B cell (primary cell): Measurements from ENCODE around the gene DTNBP1. TPM values are rescaled to one million over a fixed set of nuclear protein-coding genes. Genes with fewer than 3 reads are reported as not detected.

Source experiments
- ATAC-seq: fragments of 200-7000 bp; cut with Tn5 transposase; one replicate; pipeline ENCODE4 v1.10.0; 2021; ENCODE audit warnings: low read depth, mild to moderate bottlenecking, moderate number of reproducible peaks, moderate library complexity
- CTCF ChIA-PET: fragments of 350-600 bp; sonication (Branson Sonifier 250); formaldehyde crosslinking; loops from one replicate; lab custom pipeline; 2021; ENCODE audit warnings: antibody characterized with exemption, inconsistent platforms; lab: Charles Lee
- POLR2A ChIA-PET: fragments of 350-600 bp; sonication (Branson Sonifier 250); formaldehyde crosslinking; loops from one replicate; lab custom pipeline; 2021; ENCODE audit warnings: antibody characterized with exemption; lab: Charles Lee
- DNase-seq: peaks from one replicate; pipeline ENCODE4 v3.0.0; 2013
- H2AFZ ChIP-seq: 2 replicates; pipeline ENCODE4 v1.6.1; 2012; ENCODE audit warnings: mild to moderate bottlenecking, low read depth, low read length; ENCODE audit not compliant: insufficient read depth, poor library complexity, severe bottlenecking
- H3K27ac ChIP-seq, 2 donors: 1 replicate in 1 of 2; 2 replicates in 1 of 2; pipeline ENCODE4 v1.5.1; 2012 to 2013; ENCODE audit warnings: low read length in 2 of 2, mild to moderate bottlenecking in 2 of 2, moderate library complexity in 1 of 2
- H3K27me3 ChIP-seq, 4 experiments: fragments of 200-600 bp in 1 of 4; sonication (generic) in 1 of 4; replicated peaks in 1 of 4; 1 replicate in 2 of 4; 2 replicates in 2 of 4; pipeline versions ENCODE4 v1.6.1 to v1.7.0; 2013 to 2016; ENCODE audit warnings: low read length in 3 of 4, mild to moderate bottlenecking in 2 of 4, mixed read lengths in 1 of 4, moderate library complexity in 1 of 4; ENCODE audit not compliant: insufficient read depth in 4 of 4, control insufficient read depth in 3 of 4; ENCODE audit errors: control extremely low read depth in 1 of 4
- H3K36me3 ChIP-seq, 2 experiments: replicated peaks in 1 of 2; 1 replicate in 1 of 2; 2 replicates in 1 of 2; pipeline versions ENCODE4 v1.6.1 to v1.7.1; 2013; ENCODE audit warnings: low read length in 1 of 2; ENCODE audit not compliant: insufficient read depth in 2 of 2, control insufficient read depth in 1 of 2; ENCODE audit errors: control extremely low read depth in 1 of 2, extremely low read depth in 1 of 2
- H3K4me1 ChIP-seq, 2 donors: fragments of 200-600 bp in 1 of 2; sonication (generic) in 1 of 2; 1 replicate in 1 of 2; 2 replicates in 1 of 2; pipeline versions ENCODE4 v1.5.1 to v1.6.1; 2013 to 2017; ENCODE audit warnings: low read length in 2 of 2; ENCODE audit not compliant: control insufficient read depth in 2 of 2, insufficient read depth in 2 of 2
- H3K4me2 ChIP-seq: replicated peaks from 2 replicates; pipeline ENCODE3; 2012; ENCODE audit warnings: mild to moderate bottlenecking, low read depth, low read length; ENCODE audit not compliant: poor library complexity, severe bottlenecking
- H3K4me3 ChIP-seq, 5 experiments: fragments of 200-600 bp in 1 of 5; sonication (generic) in 1 of 5; 1 replicate in 3 of 5; 2 replicates in 2 of 5; pipeline versions ENCODE4 v1.5.1 to v1.7.0; 2011 to 2016; ENCODE audit warnings: low read length in 4 of 5, mild to moderate bottlenecking in 4 of 5, low read depth in 2 of 5, control low read depth in 1 of 5, moderate library complexity in 1 of 5; ENCODE audit not compliant: insufficient read depth in 1 of 5; ENCODE audit errors: control extremely low read depth in 1 of 5, extremely low read depth in 1 of 5
- H3K79me2 ChIP-seq: fragments of 200-600 bp; sonication (generic); one replicate; pipeline ENCODE4 v1.6.0; 2016; ENCODE audit warnings: low read length; ENCODE audit not compliant: control insufficient read depth, insufficient read depth
- H3K9ac ChIP-seq: fragments of 200-600 bp; sonication (generic); 2 replicates; pipeline ENCODE4 v1.6.1; 2017; ENCODE audit warnings: mild to moderate bottlenecking, low read length, moderate library complexity
- H3K9me3 ChIP-seq, 3 donors: one replicate each; pipeline versions ENCODE4 v1.6.1 to v1.7.1; 2013; ENCODE audit warnings: low read length in 2 of 3; ENCODE audit not compliant: control insufficient read depth in 2 of 3, insufficient read depth in 1 of 3; ENCODE audit errors: control extremely low read depth in 1 of 3
- H4K20me1 ChIP-seq: 2 replicates; pipeline ENCODE4 v1.6.0; 2012; ENCODE audit warnings: mild to moderate bottlenecking, low read length; ENCODE audit not compliant: insufficient read depth, control insufficient read depth, poor library complexity, severe bottlenecking
- H3K27ac Mint-ChIP-seq: one replicate; pipeline ENCODE4 v1.8.0; 2021; ENCODE audit warnings: mixed read lengths
- H3K27me3 Mint-ChIP-seq: one replicate; pipeline ENCODE4 v1.8.0; 2021; ENCODE audit warnings: mixed read lengths
- H3K4me1 Mint-ChIP-seq: one replicate; pipeline ENCODE4 v1.8.0; 2021; ENCODE audit warnings: mixed read lengths
- H3K4me3 Mint-ChIP-seq: one replicate; pipeline ENCODE4 v1.8.0; 2021; ENCODE audit warnings: mixed read lengths
- H3K9me3 Mint-ChIP-seq: one replicate; pipeline ENCODE4 v1.8.0; 2022; ENCODE audit warnings: mixed read lengths; ENCODE audit not compliant: insufficient read depth
- CTCF ChIP-seq: fragments of 200-600 bp; IDR thresholded peaks from one replicate; pipeline ENCODE4 v1.8.0; 2022; ENCODE audit warnings: antibody characterized with exemption, mild to moderate bottlenecking
- EZH2 ChIP-seq: IDR thresholded peaks from 2 replicates; pipeline ENCODE4 v1.6.1; 2012; ENCODE audit warnings: borderline replicate concordance, low read depth, mild to moderate bottlenecking, moderate library complexity, low read length; ENCODE audit not compliant: insufficient read depth, poor library complexity, severe bottlenecking
- WGBS: methylation state at CpG from one replicate; pipeline ENCODE4 v1.1.5; 2013; ENCODE audit warnings: missing lambda C conversion rate; ENCODE audit not compliant: insufficient coverage; 5-methylcytosine and 5-hydroxymethylcytosine counted together
- intact Hi-C: fragments of 100-400 bp; cut with micrococcal nuclease; formaldehyde crosslinking; loops from one replicate; pipeline ENCODE4 v1.10.0; 2022
- polyA plus RNA-seq: library from polyadenylated mRNA; depleted of rRNA; stranded (reverse); fragments of >200 nt; gene quantifications from 2 replicates; pipeline ENCODE4 v1.2.3, GENCODE V29; 2012
- total RNA-seq, 2 donors: library from RNA; stranded (reverse); fragments of 120-200 nt in 1 of 2; gene quantifications; 1 replicate in 1 of 2; 2 replicates in 1 of 2; pipeline versions ENCODE4 v1.2.3 to v1.2.4, GENCODE V29; 2013 to 2022

The DTNBP1 gene
- total and polyA plus RNA-seq, 2 donors (not counting 1 experiment from before 2014, with no cell fraction given), result 31.4 to 73.0 TPM

GRCh38 chr6:15555101-15556038 is 107.5 kb downstream of the DTNBP1 start:
- POLR2A ChIA-PET, result no interaction called here
- no peaks in the 10 kb centered on the region for H3K27me3 Mint-ChIP-seq

GRCh38 chr6:15554728-15555100 is 108.1 kb downstream of the DTNBP1 start:
- Mint-ChIP-seq H3K4me3 (no peak overlapping the region), H3K9me3 (no peaks in the 10 kb centered on the region), H3K27ac (peak overlapping the region; percentile 5), H3K27me3 (no peaks in the 10 kb centered on the region), H3K4me1 (peaks cover 65% of the 10 kb centered on the region)
- Histone ChIP-seq H3K4me3 (no peak overlapping the region), H3K4me2 (no peak overlapping the region), H3K4me1 (peaks cover 23 to 32% of the 10 kb centered on the region in 2 donors), H4K20me1 (peaks cover 6% of the 10 kb centered on the region), H3K27ac (peak overlapping the region in 1 of 2 donors; percentile 62), H2AFZ (no peak overlapping the region), H3K9ac (no peak overlapping the region), H3K36me3 (no peaks in the 10 kb centered on the region), H3K79me2 (peaks cover 23% of the 10 kb centered on the region), H3K9me3 (no peaks in the 10 kb centered on the region), H3K27me3 (no peaks in the 10 kb centered on the region)
- TF ChIP-seq CTCF, result no peak
- no peak for TF ChIP-seq EZH2
- DNase-seq (no peak), ATAC-seq (no peak)
- 93% methylated on average over 6 of the region's 6 CpGs for WGBS
- intact Hi-C loops, result no loop called here
- ChIA-PET CTCF (no interaction called here), POLR2A (no interaction called here)

More at GRCh38 chr6:15555101-15556038, 107.5 kb downstream of the DTNBP1 start:
- no peak overlapping the region for H3K4me2 ChIP-seq
- TF ChIP-seq EZH2, result no peak
- ATAC-seq (no peak), DNase-seq (no peak)
- H4K20me1 ChIP-seq, result peaks cover 6% of the 10 kb centered on the region
- H3K27me3 ChIP-seq, result no peaks in the 10 kb centered on the region
- peaks cover 62% of the 10 kb centered on the region for H3K4me1 Mint-ChIP-seq
- no peak overlapping the region for H3K4me3 ChIP-seq
- intact Hi-C loops, result no loop called here
- H3K9ac ChIP-seq, result no peak overlapping the region
- H2AFZ ChIP-seq, result no peak overlapping the region
- CTCF ChIA-PET, result no interaction called here
- H3K36me3 ChIP-seq, result no peaks in the 10 kb centered on the region
- H3K4me1 ChIP-seq, result peaks cover 22 to 26% of the 10 kb centered on the region in 2 donors
- WGBS, result 100% methylated on average over 2 of the region's 5 CpGs
- H3K27ac ChIP-seq, result peak overlapping the region in 1 of 2 donors; percentile 62
- H3K9me3 Mint-ChIP-seq, result no peaks in the 10 kb centered on the region
- H3K27ac Mint-ChIP-seq, result peak overlapping the region; percentile 28
- no peaks in the 10 kb centered on the region for H3K9me3 ChIP-seq
- no peak overlapping the region for H3K4me3 Mint-ChIP-seq
- peaks cover 16% of the 10 kb centered on the region for H3K79me2 ChIP-seq
